Measurements from ENCODE around the gene CARM1. TPM values are rescaled to one million over a fixed set of nuclear protein-coding genes. Genes with fewer than 3 reads are reported as not detected.
A peak's percentile ranks its signal among the peaks of the same experiment; 100 is the strongest.

Gene CARM1
- total and polyA plus RNA-seq, 8 donors: 5.2 to 21.0 (median 16.9) TPM

DNA sequence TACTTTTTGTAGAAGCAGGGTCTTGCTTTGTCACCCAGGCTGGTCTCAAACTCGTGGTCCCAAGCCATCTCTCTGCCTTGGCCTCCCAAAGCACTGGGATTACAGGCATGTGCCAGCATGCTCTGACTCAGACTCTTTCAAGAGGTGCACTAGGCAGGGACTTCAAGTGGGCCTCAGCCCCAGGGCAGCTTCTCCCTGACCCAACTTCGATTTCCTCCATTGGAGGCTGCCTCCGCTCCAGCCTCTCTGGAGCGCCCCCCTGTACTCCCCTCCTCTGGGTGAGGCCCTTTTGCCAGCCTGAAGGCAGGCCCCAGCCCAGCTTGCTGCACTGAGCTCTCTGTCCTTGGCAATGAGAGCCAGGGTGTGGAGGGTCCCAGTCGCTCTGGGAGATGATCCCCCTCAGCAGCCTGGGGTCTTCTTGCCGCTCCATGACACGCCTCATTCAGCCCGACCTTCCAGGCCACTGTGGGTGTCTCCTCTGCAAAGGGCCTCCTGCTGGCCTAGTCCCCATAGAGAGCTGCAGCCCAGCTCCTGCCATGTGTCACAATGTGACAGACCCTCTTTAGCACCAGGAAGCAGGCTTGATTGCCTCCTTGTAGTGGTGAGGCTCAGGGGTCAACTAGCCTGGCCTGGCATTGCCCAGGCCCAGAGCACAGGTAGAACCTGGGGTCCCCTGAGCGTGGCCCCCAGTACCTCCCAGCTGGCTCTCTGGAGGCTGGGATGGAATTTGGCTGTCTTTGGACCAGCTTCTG, 16.4 kb downstream of the CARM1 start:
- WGBS, 5 donors: 77 to 92% (median 90%) methylated on average over 8 to 9 of the region's 9 CpGs
- peaks cover 17 to 71% (median 39%) of the 10 kb centered on the region in 4 donors for H3K4me1 ChIP-seq
- intact Hi-C loops (cut with DNase I; ENCODE audit: low total_unique reads): no loop called here

DNA sequence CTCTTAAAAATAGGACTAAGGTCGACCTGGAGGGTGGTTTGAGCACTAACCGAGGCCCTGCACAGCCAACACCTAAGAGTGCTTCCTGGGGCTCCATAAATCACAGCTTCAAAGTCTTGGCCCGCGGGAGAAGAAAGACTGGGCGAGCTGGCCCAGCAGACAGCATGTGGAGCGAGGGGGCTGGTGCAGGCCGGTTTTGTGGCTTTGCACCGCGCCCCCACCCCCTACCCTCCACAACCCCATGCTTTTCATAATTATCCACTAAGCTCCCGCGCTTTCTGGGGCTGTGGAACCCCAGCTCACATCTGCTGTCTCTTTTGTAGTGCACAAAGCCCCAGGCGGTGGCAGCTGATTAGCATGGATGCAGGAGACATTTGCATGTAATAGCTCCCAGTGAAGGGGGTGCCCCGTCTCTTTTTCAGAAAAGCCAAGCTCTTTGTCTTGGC, 17.1 kb downstream of the CARM1 start:
- TF ChIP-seq, protein P1, sequence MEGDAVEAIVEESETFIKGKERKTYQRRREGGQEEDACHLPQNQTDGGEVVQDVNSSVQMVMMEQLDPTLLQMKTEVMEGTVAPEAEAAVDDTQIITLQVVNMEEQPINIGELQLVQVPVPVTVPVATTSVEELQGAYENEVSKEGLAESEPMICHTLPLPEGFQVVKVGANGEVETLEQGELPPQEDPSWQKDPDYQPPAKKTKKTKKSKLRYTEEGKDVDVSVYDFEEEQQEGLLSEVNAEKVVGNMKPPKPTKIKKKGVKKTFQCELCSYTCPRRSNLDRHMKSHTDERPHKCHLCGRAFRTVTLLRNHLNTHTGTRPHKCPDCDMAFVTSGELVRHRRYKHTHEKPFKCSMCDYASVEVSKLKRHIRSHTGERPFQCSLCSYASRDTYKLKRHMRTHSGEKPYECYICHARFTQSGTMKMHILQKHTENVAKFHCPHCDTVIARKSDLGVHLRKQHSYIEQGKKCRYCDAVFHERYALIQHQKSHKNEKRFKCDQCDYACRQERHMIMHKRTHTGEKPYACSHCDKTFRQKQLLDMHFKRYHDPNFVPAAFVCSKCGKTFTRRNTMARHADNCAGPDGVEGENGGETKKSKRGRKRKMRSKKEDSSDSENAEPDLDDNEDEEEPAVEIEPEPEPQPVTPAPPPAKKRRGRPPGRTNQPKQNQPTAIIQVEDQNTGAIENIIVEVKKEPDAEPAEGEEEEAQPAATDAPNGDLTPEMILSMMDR (IDR thresholded peaks at IDR 0.05): no peak
- no peak for TF ChIP-seq EP300 (IDR thresholded peaks at IDR 0.05)
- no peak for TF ChIP-seq POLR2A (IDR thresholded peaks at IDR 0.05)
- no peak for TF ChIP-seq POLR2AphosphoS5 (IDR thresholded peaks at IDR 0.05)
- 54 to 73% (median 66%) methylated on average over 11 to 13 of the region's 13 CpGs for WGBS, 5 donors
- H3K9me3 ChIP-seq: no peaks in the 10 kb centered on the region
- intact Hi-C loops (cut with DNase I; ENCODE audit: low total_unique reads): no loop called here
- DNase-seq: peak in 1 of 2 donors; percentile 35
- H3K36me3 ChIP-seq: peaks cover 0 to 1% (median 0%) of the 10 kb centered on the region in 4 donors
- peak overlapping the region in 1 of 5 donors; percentile 39 for H3K27ac ChIP-seq
- H3K4me3 ChIP-seq: no peak overlapping the region
- peaks cover 17 to 75% (median 40%) of the 10 kb centered on the region in 4 donors for H3K4me1 ChIP-seq
- H3K27me3 ChIP-seq: no peaks in the 10 kb centered on the region

More for the DNA sequence above, 16.4 kb downstream of the CARM1 start:
- Histone ChIP-seq H3K4me3 (no peak overlapping the region), H3K27ac (peak overlapping the region in 2 of 5 donors; percentile 20 to 39), H3K27me3 (no peaks in the 10 kb centered on the region), H3K36me3 (peaks cover 0 to 8% (median 2%) of the 10 kb centered on the region in 4 donors), H3K9me3 (no peaks in the 10 kb centered on the region)
- no peak for TF ChIP-seq EP300 (IDR thresholded peaks at IDR 0.05)
- no peak for TF ChIP-seq POLR2A (IDR thresholded peaks at IDR 0.05)
- TF ChIP-seq, protein P1 (IDR thresholded peaks at IDR 0.05): no peak
- TF ChIP-seq POLR2AphosphoS5 (IDR thresholded peaks at IDR 0.05): no peak
- DNase-seq: no peak

DNA sequence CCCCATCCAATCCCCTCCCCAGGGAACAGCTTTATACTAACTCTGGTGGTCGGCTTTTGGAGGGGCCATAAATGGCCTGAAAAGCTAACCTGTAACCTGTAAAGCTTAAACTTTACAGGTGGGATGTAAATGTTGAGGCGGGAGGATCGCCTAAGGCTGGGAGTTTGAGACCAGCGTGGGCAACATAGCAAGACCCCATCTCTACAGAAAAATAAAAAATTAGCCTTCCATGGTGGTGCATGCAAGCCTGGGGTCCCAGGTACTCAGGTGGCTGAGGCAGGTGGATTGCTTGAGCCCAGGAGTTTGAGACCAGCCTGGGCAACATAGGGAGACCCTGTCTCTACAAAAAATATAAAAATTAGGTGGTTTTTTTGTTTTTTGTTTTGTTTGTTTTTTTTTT, 18.5 kb downstream of the CARM1 start:
- Histone ChIP-seq H3K4me1 (peaks cover 17 to 79% (median 37%) of the 10 kb centered on the region in 4 donors), H3K9me3 (no peaks in the 10 kb centered on the region), H3K27me3 (no peaks in the 10 kb centered on the region), H3K36me3 (no peaks in the 10 kb centered on the region), H3K27ac (no peak overlapping the region), H3K4me3 (no peak overlapping the region)
- DNase-seq: no peak
- TF ChIP-seq, protein P1 (IDR thresholded peaks at IDR 0.05): no peak
- WGBS, 5 donors: 86 to 98% (median 95%) methylated on average over 4 of the region's 4 CpGs
- intact Hi-C loops (cut with DNase I; ENCODE audit: low total_unique reads): no loop called here

DNA sequence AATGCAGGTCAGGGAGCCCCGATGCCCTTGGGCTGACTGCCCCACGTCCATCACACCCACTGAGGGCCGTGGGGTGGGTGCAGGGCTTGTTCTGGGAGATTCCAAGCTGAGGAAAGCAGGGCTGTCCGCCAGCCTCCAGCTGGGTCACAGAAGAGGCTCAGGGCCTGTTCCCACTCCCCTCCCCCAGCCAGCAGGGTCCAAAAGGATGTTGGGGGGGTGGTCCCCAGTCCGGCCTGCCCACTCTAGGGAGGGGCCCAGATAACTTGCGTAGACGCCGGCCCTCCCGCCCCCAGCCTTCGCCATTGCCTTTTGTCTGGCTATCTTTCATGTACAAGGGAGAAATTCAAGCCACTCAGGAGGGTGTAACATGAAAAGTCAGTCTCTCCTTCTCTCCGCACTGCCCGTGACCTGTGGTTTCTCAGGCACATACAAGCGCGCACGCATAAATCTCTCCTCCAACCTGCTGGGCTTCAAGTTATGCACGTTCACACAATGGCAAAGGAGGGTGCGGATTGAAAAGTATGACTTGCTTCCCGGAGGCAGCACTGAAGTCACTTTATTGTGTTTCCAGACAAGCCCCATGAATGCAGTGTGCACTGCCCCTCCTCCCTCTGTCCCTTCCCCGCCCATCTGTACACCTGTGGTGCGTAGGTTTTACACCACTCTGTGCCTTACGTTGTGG, 20.2 kb downstream of the CARM1 start:
- no peaks in the 10 kb centered on the region for H3K9me3 ChIP-seq
- peak overlapping the region in 4 of 5 donors; percentile 55 to 65 (median 59) for H3K27ac ChIP-seq
- H3K36me3 ChIP-seq: no peaks in the 10 kb centered on the region
- no peaks in the 10 kb centered on the region for H3K27me3 ChIP-seq
- no peak overlapping the region for H3K4me3 ChIP-seq
- DNase-seq: peak; percentile 29 to 91
- peaks cover 17 to 82% (median 39%) of the 10 kb centered on the region in 4 donors for H3K4me1 ChIP-seq
- intact Hi-C loops (cut with DNase I; ENCODE audit: low total_unique reads): no loop called here
- 30 to 37% (median 34%) methylated on average over 17 to 21 of the region's 21 CpGs for WGBS, 5 donors
- TF ChIP-seq, protein P1 (IDR thresholded peaks at IDR 0.05): no peak
- TF ChIP-seq POLR2AphosphoS5 (IDR thresholded peaks at IDR 0.05): peak in 1 of 3 donors; percentile 15

Measured in stomach (tissue), 9 donors.